K562 (cell line): ENCODE measurements around the gene ADSS2. TPM values are rescaled to one million over a fixed set of nuclear protein-coding genes. Genes with fewer than 3 reads are reported as not detected.

ENCODE experiments used
- CHD7 ChIP-seq: fragments of 200-600 bp; sonication (generic); IDR thresholded peaks from one replicate; pipeline ENCODE4 v1.6.1; 2012; ENCODE audit warnings: mild to moderate bottlenecking, low read depth, low read length, inconsistent platforms
- KDM4B ChIP-seq, 2 experiments: fragments of 450-650 bp in 1 of 2; sonication (generic) in 1 of 2; IDR thresholded peaks; 2 replicates each; pipeline ENCODE4 v1.6.1; 2016 to 2017; ENCODE audit warnings: borderline replicate concordance in 2 of 2, antibody characterized with exemption in 1 of 2, low read depth in 1 of 2, mild to moderate bottlenecking in 1 of 2
- PHF21A ChIP-seq: fragments of 450-650 bp; IDR thresholded peaks from 2 replicates; pipeline ENCODE4 v1.6.1; 2017; ENCODE audit warnings: low read depth, borderline replicate concordance
- ZMIZ1 ChIP-seq, 2 experiments: fragments of 150-350 bp in 1 of 2; IDR thresholded peaks; 2 replicates each; pipeline ENCODE4 v1.6.1; 2012 to 2016; ENCODE audit warnings: low read depth in 2 of 2, low read length in 2 of 2, mild to moderate bottlenecking in 1 of 2, moderate library complexity in 1 of 2
- polyA plus RNA-seq, 8 experiments: library from polyadenylated mRNA; depleted of rRNA in 4 of 8; stranded (reverse) in 5 of 8; unstranded in 3 of 8; fragments of >200 nt; fragmentation: Nextera tagmentation in 2 of 8; fragmentation: Illumina TruSeq in 1 of 8; extraction: Ambion mirVana in 2 of 8; extraction: Trizol in 1 of 8; gene quantifications; 2 replicates each; pipeline versions ENCODE4 v1.2.1 to v1.2.3, GENCODE V29; 2011 to 2014; ENCODE audit warnings: inconsistent platforms in 1 of 8, missing spikeins in 1 of 8
- total RNA-seq, 7 experiments: library from RNA; depleted of rRNA in 6 of 7; stranded (reverse); fragments of >200 nt in 6 of 7; fragmentation: Illumina TruSeq in 2 of 7; extraction: Trizol in 2 of 7; gene quantifications; 2 replicates each; pipeline versions ENCODE4 v1.2.1 to v1.2.3, GENCODE V29; 2011 to 2021; ENCODE audit warnings: low replicate concordance in 1 of 7

ADSS2 gene
- total and polyA plus RNA-seq, 9 of the 15 experiments (the other 6 are each of a cell fraction or from before 2014, with no cell fraction given), result 8.8 to 63.8 (median 59.4) TPM

GRCh38 chr1:244367399-244368114, 84.2 kb downstream of the ADSS2 start (continued):
- no peak for TF ChIP-seq CHD7
- TF ChIP-seq ZMIZ1 (IDR thresholded peaks at IDR 0.05; ENCODE audit: low read depth in 2 of 2, low read length in 2 of 2), result no peak
- no peak for TF ChIP-seq KDM4B (IDR thresholded peaks at IDR 0.05; ENCODE audit: borderline replicate concordance in 2 of 2, low read depth in 1 of 2)
- no peak for TF ChIP-seq PHF21A
